Measurements from ENCODE around the gene UMOD.

UMOD gene

DNA sequence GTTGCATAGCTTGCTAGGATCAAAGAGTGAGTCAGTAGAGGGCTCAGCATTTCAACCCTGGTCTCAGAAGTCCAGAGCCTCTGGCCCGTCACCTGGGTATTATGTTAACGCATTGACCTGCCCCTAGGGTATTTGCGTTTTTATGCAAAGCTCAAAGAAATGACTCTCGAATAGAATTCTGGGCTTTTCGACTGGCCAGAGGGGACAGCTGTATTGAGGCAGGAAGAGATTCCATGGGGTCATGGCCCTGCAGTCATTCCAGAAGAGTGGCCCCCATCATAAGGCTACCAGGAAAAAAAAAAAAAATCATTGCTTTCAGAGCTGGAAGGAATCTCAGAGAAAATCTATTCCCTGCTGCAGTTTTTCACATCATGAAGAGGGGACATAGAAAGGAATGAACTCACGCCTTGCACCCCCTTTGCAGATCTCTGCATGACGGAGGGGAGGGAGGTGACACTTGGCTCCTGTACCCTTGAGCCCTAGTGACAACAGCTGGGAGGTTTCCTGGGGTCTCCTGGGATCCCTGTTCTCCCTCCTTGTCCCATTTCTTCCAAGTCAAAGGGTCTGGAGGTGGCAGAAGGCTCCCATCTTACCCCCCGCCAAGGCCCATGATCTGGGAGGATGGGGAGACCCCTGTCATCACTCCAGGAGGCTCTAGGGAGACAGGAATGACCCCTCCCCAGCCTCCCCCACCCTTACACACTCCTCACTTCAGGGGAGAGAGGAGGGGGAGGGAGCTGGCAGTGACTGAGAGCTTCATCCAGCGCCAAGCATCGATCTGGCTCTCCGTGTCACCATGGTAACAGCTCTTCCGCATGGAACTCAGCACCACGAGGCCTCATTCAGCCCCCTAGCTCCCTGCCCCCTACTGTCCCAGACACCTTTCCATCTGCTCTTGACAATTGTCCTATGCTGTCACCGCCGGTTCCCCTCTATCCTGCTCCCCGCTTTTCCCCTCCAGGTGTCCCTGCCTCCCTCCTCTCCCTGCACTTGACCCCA is 61.0 kb downstream of the UMOD start:
- no peak for DNase-seq

DNA sequence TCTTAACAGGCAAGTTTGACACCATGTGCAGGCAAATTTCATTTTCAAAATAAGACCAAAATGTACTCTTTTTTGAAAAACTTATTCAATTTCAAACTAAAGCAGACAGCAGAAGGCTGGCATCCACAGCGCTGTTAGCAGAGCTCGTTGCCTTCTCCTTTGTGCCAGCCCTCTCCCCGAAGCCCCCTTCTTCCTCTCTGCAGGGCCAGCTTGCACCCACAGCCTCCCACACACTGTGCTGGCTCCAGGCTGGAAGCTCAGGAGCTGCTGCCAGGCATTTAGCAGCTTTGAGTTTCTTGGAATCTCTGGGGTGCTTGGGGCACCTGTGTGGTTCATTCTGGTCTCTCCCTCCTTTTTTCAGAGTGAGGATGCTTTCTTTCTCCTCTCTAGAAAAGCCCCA is 62.9 kb downstream of the UMOD start:
- no peak for DNase-seq

DNA sequence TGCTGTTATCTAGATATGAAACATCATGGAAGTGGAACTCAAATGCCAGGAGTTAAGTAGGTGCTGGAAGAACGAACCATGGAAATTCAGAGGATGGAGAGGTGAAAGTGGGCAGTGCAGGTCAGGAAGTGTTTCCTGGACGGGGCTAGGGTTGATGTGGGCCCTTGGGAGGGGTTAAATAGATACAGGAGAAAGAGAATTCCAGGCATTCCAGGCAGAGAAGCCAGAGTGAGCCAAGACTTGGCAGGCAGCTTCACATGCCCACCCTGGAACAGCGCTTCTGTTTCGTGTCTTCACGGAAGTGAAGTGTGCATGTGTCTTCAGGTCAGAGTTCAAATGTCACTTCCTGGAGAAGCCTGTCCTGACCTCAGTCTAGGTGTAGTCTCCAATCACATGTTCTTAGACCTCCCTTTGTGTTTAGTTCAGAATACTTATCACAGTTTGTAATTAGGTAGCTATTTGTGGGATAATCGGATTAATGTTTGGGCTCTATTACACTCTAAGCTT is 66.5 kb downstream of the UMOD start:
- DNase-seq: no peak

Data from fibroblast of upper back skin (primary cell).